ENCODE data around the gene AMBN.

Gene AMBN

DNA sequence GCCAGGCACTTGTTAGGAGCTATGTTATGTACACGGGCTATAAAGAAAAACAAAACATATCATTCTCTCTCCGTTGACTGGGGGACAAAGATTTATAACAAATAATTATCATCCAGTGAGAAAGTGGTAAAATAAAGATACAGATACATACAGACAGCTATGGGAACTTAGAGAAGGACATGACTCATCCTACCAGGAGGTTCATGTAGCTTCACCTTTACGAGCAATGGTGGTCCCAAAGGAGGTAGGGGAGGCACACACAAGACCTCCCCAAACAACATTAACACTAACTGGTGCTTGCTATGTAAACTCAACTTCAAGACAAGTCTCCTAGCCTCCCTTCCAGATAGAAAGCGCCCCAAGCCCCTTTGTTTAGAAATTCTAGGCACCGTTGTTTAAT, 8.9 kb downstream of the AMBN start:
- H3K9ac ChIP-seq (ENCODE audit: insufficient read length), result no peak overlapping the region
- H3K27ac ChIP-seq, result no peak overlapping the region
- H3K36me3 ChIP-seq (ENCODE audit: insufficient read depth, low read length), result no peaks in the 10 kb centered on the region
- H3K4me3 ChIP-seq, result no peak overlapping the region
- no peaks in the 10 kb centered on the region for H3K9me3 ChIP-seq (ENCODE audit: low read depth, low read length)
- no peak for DNase-seq (ENCODE audit: low read depth, low spot score)
- TF ChIP-seq FOXP2 (optimal IDR thresholded peaks at IDR 0.05; ENCODE audit: control extremely low read depth, extremely low read length, insufficient read depth), result no peak
- no peak for TF ChIP-seq POLR2AphosphoS5 (IDR thresholded peaks at IDR 0.05; ENCODE audit: borderline replicate concordance, low read depth, low read length)
- no peak for TF ChIP-seq EZH2 (IDR thresholded peaks at IDR 0.05)

DNA sequence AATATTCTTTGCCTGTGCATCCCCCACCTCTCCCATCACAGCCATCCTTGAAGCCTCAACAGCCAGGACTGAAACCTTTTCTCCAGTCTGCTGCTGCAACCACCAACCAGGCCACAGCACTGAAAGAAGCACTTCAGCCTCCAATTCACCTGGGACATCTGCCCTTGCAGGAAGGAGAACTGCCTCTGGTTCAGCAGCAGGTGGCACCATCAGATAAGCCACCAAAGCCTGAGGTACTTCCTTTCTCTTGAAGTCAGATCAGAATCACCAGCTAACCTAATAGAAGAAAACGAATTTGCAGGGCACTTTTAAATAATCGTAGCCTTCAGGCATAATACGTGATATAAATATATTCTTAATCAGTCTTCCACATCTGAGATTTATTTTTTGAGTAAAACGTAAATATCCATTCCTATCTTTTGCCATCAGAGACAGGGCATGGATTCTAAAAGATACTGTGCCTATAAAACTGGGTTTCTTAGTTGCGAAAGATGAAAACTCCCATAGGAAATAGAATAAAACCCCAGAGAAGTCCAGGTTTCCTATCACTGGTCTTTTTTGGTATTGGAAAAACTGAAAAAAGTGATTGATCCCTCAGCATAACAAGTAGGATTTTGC, 9.5 kb downstream of the AMBN start:
- Histone ChIP-seq H3K36me3 (ENCODE audit: insufficient read depth, low read length) (no peaks in the 10 kb centered on the region), H3K9me3 (ENCODE audit: low read depth, low read length) (no peaks in the 10 kb centered on the region), H3K27ac (no peak overlapping the region), H3K9ac (ENCODE audit: insufficient read length) (no peak overlapping the region), H3K4me3 (peak overlapping the region; percentile 47)
- TF ChIP-seq POLR2AphosphoS5 (IDR thresholded peaks at IDR 0.05; ENCODE audit: borderline replicate concordance, low read depth, low read length) (no peak), EZH2 (IDR thresholded peaks at IDR 0.05) (no peak), FOXP2 (optimal IDR thresholded peaks at IDR 0.05; ENCODE audit: control extremely low read depth, extremely low read length, insufficient read depth) (no peak)
- peak; percentile 68 for DNase-seq (ENCODE audit: low read depth, low spot score)

DNA sequence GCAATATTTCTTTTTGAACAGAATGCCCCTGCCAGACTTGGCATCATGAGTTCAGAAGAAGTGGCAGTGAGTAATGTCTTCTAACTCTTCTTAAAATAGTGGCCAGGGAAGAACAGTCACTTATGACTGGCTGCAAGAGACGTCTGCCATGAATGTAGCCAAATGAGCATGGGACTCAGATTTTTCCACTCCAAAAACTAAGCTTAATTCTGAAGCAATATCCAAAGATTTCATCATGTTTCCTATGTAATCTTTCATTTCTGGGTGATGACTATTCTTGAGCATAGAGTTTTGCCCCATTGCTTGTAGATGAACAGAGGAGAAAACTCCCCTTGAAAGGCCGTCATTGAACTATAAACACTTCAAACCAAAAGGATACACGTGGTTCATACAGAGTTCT, 11.8 kb downstream of the AMBN start:
- no peak overlapping the region for H3K9ac ChIP-seq (ENCODE audit: insufficient read length)
- DNase-seq (ENCODE audit: low read depth, low spot score), result no peak
- H3K36me3 ChIP-seq (ENCODE audit: insufficient read depth, low read length), result no peaks in the 10 kb centered on the region
- no peaks in the 10 kb centered on the region for H3K9me3 ChIP-seq (ENCODE audit: low read depth, low read length)
- H3K27ac ChIP-seq, result no peak overlapping the region
- TF ChIP-seq FOXP2 (optimal IDR thresholded peaks at IDR 0.05; ENCODE audit: control extremely low read depth, extremely low read length, insufficient read depth), result no peak
- no peak overlapping the region for H3K4me3 ChIP-seq

DNA sequence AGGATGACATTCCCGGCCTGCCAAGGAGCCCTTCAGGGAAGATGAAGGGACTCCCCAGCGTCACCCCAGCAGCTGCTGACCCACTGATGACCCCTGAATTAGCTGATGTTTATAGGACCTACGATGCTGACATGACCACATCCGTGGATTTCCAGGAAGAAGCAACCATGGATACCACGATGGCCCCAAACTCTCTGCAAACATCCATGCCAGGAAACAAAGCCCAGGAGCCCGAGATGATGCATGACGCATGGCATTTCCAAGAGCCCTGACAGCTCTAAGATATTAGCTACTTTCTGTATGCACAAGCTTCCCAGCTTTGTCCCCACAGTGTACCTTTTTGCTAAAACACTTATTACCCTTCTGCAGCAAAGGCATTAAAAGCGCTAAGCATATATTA, 14.4 kb downstream of the AMBN start:
- no peak overlapping the region for H3K9ac ChIP-seq (ENCODE audit: insufficient read length)
- no peak overlapping the region for H3K4me3 ChIP-seq
- no peak overlapping the region for H3K27ac ChIP-seq
- no peaks in the 10 kb centered on the region for H3K9me3 ChIP-seq (ENCODE audit: low read depth, low read length)
- DNase-seq (ENCODE audit: low read depth, low spot score), result no peak
- TF ChIP-seq FOXP2 (optimal IDR thresholded peaks at IDR 0.05; ENCODE audit: control extremely low read depth, extremely low read length, insufficient read depth) (no peak), POLR2AphosphoS5 (IDR thresholded peaks at IDR 0.05; ENCODE audit: borderline replicate concordance, low read depth, low read length) (no peak), EZH2 (IDR thresholded peaks at IDR 0.05) (no peak)
- no peaks in the 10 kb centered on the region for H3K36me3 ChIP-seq (ENCODE audit: insufficient read depth, low read length)

DNA sequence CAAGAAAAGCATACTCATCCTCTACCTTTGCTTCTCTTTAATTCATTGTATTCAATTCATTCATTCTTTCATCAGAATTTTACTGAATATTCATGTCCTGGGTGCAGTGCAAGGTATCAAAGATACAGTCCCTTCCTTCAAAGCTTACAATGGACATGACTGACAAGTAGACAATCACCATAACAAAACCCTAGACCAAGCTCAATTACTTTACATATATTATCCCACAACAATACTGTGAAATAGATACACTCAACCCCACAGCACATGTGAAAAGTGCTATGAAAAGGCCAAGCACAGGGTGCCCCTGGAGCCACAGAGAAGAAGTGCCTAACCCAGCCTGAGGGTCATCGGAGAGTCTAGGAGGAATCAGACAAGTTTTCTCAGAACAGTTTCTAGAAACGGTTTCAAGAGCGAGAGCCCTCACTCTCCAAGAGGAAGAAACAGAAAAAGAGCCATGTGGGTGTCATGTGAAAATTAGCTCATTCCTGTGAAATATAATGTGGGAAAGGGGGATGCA, 15.3 kb downstream of the AMBN start:
- H3K9ac ChIP-seq (ENCODE audit: insufficient read length), result no peak overlapping the region
- H3K4me3 ChIP-seq, result no peak overlapping the region
- no peak for TF ChIP-seq POLR2AphosphoS5 (IDR thresholded peaks at IDR 0.05; ENCODE audit: borderline replicate concordance, low read depth, low read length)
- TF ChIP-seq FOXP2 (optimal IDR thresholded peaks at IDR 0.05; ENCODE audit: control extremely low read depth, extremely low read length, insufficient read depth), result no peak
- no peak for TF ChIP-seq EZH2 (IDR thresholded peaks at IDR 0.05)
- no peaks in the 10 kb centered on the region for H3K36me3 ChIP-seq (ENCODE audit: insufficient read depth, low read length)
- DNase-seq (ENCODE audit: low read depth, low spot score), result no peak
- no peaks in the 10 kb centered on the region for H3K9me3 ChIP-seq (ENCODE audit: low read depth, low read length)
- H3K27ac ChIP-seq, result no peak overlapping the region

DNA sequence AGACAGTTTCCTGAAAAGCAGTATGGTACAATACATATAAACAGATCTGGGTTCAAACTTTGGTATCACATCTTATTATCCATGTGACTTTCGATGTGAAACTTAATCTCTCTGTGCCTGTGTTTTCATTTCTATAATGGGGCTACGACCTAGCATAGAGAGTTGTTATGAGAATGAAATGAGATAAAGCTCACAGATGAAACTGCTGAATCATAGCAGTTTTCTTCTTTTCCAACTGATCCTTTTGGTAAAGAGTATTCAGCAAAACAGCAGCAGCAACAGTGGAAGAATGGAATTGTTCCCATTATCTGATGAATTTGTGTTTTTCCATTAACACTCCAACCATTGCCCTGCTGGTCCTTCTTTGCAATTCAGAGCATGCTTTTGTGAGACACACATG, 16.3 kb downstream of the AMBN start:
- H3K9me3 ChIP-seq (ENCODE audit: low read depth, low read length), result no peaks in the 10 kb centered on the region

DNA sequence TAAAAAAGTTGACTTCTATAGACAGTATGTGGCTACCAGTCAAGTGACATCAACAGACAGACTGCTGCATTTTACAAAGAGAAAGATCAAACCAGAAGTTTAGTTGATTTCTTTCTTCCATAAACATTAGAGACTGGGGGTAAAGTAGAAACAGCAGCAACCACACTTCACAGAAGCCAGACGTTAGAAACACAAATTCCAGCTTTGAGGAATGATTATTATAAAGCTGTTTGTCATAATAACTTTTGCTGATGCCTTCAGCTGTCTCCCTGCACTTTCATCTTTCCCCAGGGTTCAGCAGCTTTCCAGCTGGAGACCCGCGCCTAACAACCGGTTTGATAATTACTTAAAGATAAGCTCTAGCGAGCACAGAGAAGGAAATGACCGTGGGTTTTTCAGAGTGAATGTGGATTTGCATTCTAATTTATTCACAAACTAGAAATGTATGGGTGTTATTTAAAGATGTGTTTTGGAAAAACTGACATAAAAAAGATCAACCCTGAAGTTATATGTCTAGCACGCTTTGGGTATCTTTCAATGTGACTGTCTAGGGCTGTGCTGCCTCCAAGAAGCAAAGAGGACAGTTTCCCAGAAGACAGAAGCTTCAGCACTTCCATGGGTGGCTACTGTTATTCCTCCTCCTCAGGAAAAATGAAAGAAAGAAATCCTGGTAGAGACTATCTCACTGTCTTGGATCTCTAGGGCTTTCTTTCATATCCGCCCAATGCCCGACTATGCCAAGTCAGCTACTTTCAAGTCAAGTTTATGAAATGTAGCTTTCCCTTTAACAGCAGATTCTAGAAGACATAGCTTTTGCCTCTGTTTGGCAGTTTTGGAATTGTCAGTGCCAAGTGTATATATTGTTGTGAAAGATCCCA, 21.5 kb downstream of the AMBN start:
- Histone ChIP-seq H3K9ac (ENCODE audit: insufficient read length) (peak overlapping the region; percentile 68), H3K4me3 (peak overlapping the region; percentile 83), H3K9me3 (ENCODE audit: low read depth, low read length) (no peaks in the 10 kb centered on the region), H3K36me3 (ENCODE audit: insufficient read depth, low read length) (no peaks in the 10 kb centered on the region), H3K27ac (peak overlapping the region; percentile 48)
- no peak for TF ChIP-seq POLR2AphosphoS5 (IDR thresholded peaks at IDR 0.05; ENCODE audit: borderline replicate concordance, low read depth, low read length)
- peak; percentile 34 for DNase-seq (ENCODE audit: low read depth, low spot score)

More for the DNA sequence above, 16.3 kb downstream of the AMBN start:
- no peak overlapping the region for H3K4me3 ChIP-seq
- H3K36me3 ChIP-seq (ENCODE audit: insufficient read depth, low read length), result no peaks in the 10 kb centered on the region
- TF ChIP-seq EZH2 (IDR thresholded peaks at IDR 0.05) (no peak), POLR2AphosphoS5 (IDR thresholded peaks at IDR 0.05; ENCODE audit: borderline replicate concordance, low read depth, low read length) (no peak), FOXP2 (optimal IDR thresholded peaks at IDR 0.05; ENCODE audit: control extremely low read depth, extremely low read length, insufficient read depth) (no peak)
- DNase-seq (ENCODE audit: low read depth, low spot score), result no peak
- no peak overlapping the region for H3K9ac ChIP-seq (ENCODE audit: insufficient read length)
- H3K27ac ChIP-seq, result no peak overlapping the region

DNA sequence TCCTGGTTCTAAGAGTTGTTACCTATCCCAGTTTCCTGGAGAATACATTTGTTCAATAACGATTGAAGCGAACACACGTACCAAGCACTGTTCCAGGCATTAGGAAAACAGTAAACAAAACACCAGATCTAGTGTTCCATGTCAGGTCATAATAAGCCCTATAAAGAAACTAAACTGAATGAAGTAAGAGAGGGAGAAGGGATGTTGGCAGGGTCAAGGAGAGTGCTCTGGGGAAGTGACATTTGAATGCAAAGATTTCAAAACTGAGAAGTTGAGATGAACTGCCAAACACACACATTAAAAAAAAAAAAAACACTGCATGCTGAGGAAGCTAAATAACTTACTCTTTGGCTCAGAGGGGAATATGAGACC, 22.1 kb downstream of the AMBN start:
- peak overlapping the region; percentile 48 for H3K27ac ChIP-seq
- no peaks in the 10 kb centered on the region for H3K36me3 ChIP-seq (ENCODE audit: insufficient read depth, low read length)
- H3K9me3 ChIP-seq (ENCODE audit: low read depth, low read length), result no peaks in the 10 kb centered on the region
- peak overlapping the region; percentile 83 for H3K4me3 ChIP-seq
- no peak overlapping the region for H3K9ac ChIP-seq (ENCODE audit: insufficient read length)
- TF ChIP-seq FOXP2 (optimal IDR thresholded peaks at IDR 0.05; ENCODE audit: control extremely low read depth, extremely low read length, insufficient read depth) (no peak), POLR2AphosphoS5 (IDR thresholded peaks at IDR 0.05; ENCODE audit: borderline replicate concordance, low read depth, low read length) (no peak), EZH2 (IDR thresholded peaks at IDR 0.05) (no peak)
- no peak for DNase-seq (ENCODE audit: low read depth, low spot score)
